Endodermal cell (in vitro differentiated cells): ENCODE results near the gene ZBED1. TPM values are rescaled to one million over a fixed set of nuclear protein-coding genes. Genes with fewer than 3 reads are reported as not detected.

Experiments
- DNase-seq: peaks from one replicate; pipeline ENCODE4 v3.0.0-alpha.2; 2017
- H3K27ac ChIP-seq: 2 replicates; pipeline ENCODE4 v1.5.1; 2013; ENCODE audit warnings: mild to moderate bottlenecking, low read depth, low read length, moderate library complexity
- H3K27me3 ChIP-seq: 2 replicates; pipeline ENCODE4 v1.6.1; 2013; ENCODE audit warnings: mild to moderate bottlenecking, low read length, moderate library complexity; ENCODE audit not compliant: insufficient read depth, control insufficient read depth, poor library complexity, severe bottlenecking
- H3K36me3 ChIP-seq: 2 replicates; pipeline ENCODE4 v1.7.0; 2013; ENCODE audit warnings: mild to moderate bottlenecking, low read length, moderate library complexity; ENCODE audit not compliant: control insufficient read depth, insufficient read depth
- H3K4me1 ChIP-seq: one replicate; pipeline ENCODE4 v1.7.0; 2013; ENCODE audit warnings: low read length; ENCODE audit not compliant: control insufficient read depth, insufficient read depth
- H3K4me3 ChIP-seq: 2 replicates; pipeline ENCODE4 v1.5.1; 2013; ENCODE audit warnings: mild to moderate bottlenecking, low read length, moderate library complexity
- H3K9ac ChIP-seq: 2 replicates; pipeline ENCODE4 v1.6.1; 2013; ENCODE audit warnings: mild to moderate bottlenecking, low read length, moderate library complexity; ENCODE audit not compliant: poor library complexity, severe bottlenecking; ENCODE audit errors: extremely low read depth
- H3K9me3 ChIP-seq: 2 replicates; pipeline ENCODE4 v1.6.1; 2013; ENCODE audit warnings: mild to moderate bottlenecking, low read length, moderate library complexity; ENCODE audit not compliant: control insufficient read depth
- H3K27ac Mint-ChIP-seq: 2 replicates; pipeline ENCODE4 v1.8.0; 2020; ENCODE audit warnings: mixed read lengths
- H3K27me3 Mint-ChIP-seq: 2 replicates; pipeline ENCODE4 v1.8.0; 2021; ENCODE audit warnings: mild to moderate bottlenecking, mixed read lengths; ENCODE audit not compliant: insufficient read depth
- H3K36me3 Mint-ChIP-seq: 2 replicates; pipeline ENCODE4 v1.8.0; 2020; ENCODE audit warnings: low read depth, mixed read lengths
- H3K4me1 Mint-ChIP-seq: 2 replicates; pipeline ENCODE4 v1.8.0; 2020; ENCODE audit warnings: mixed read lengths
- H3K4me3 Mint-ChIP-seq: 2 replicates; pipeline ENCODE4 v1.8.0; 2020; ENCODE audit warnings: mild to moderate bottlenecking, moderate library complexity, mixed read lengths
- H3K9me3 Mint-ChIP-seq: 2 replicates; pipeline ENCODE4 v1.8.0; 2020; ENCODE audit warnings: mild to moderate bottlenecking, mixed read lengths
- WGBS, 2 experiments: methylation state at CpG; one replicate each; pipeline versions ENCODE4 v1.1.5 to v1.1.7; 2013; ENCODE audit warnings: missing lambda C conversion rate in 2 of 2, mixed read lengths in 1 of 2; ENCODE audit not compliant: insufficient coverage in 1 of 2, insufficient read length in 1 of 2; 5-methylcytosine and 5-hydroxymethylcytosine counted together
- total RNA-seq, 2 donors: library from RNA; stranded (reverse); fragmentation: NEBNext Ultra II Directional in 1 of 2; extraction: Animal tissue kit (Norgen Biotek cat#: 25700) in 1 of 2; gene quantifications; 2 replicates in 1 of 2; 3 replicates in 1 of 2; pipeline ENCODE4 v1.2.1, GENCODE V29; 2021
- TF ChIP-seq, protein P1 (sequence below): fragments of 200-600 bp; sonication (generic); conservative IDR thresholded peaks from 2 replicates; pipeline ENCODE4 v1.5.0; 2021; ENCODE audit warnings: antibody characterized with exemption, mild to moderate bottlenecking

The ZBED1 gene
- total RNA-seq, 2 donors from 2014 or later, result 55.8 to 71.9 TPM

DNA sequence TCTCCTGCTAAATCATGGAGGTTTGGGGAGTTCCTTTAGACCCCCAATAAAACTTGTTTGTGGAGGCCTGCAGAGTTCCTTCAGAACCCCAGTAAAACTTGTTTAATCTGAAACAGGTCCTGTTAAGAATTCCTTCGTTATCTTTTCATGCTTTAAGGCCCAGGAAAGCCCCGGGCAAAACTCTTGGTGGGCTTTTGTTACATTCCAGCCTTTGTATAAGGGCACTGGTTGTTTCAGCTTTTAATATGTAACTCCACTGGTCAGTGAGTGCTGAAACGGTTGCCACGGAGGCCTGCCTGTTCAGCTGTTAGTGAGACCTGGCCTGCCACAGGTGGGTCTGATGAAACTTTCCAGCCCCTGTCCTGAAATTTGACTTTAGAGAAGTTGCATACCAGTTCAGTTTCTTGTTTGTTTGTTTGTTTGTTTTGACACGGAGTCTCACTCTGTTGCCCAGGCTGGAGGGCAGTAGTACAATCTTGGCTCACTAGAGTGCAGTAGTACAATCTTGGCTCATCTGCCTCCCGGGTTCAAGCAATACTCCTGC is 12.4 kb upstream of the ZBED1 start:
- no peaks in the 10 kb centered on the region for H3K27me3 Mint-ChIP-seq
- Histone ChIP-seq H3K9ac (no peak overlapping the region), H3K36me3 (no peaks in the 10 kb centered on the region), H3K27me3 (no peaks in the 10 kb centered on the region), H3K27ac (peak overlapping the region; percentile 44), H3K4me1 (no peaks in the 10 kb centered on the region), H3K4me3 (no peak overlapping the region), H3K9me3 (no peaks in the 10 kb centered on the region)
- TF ChIP-seq, protein P1, sequence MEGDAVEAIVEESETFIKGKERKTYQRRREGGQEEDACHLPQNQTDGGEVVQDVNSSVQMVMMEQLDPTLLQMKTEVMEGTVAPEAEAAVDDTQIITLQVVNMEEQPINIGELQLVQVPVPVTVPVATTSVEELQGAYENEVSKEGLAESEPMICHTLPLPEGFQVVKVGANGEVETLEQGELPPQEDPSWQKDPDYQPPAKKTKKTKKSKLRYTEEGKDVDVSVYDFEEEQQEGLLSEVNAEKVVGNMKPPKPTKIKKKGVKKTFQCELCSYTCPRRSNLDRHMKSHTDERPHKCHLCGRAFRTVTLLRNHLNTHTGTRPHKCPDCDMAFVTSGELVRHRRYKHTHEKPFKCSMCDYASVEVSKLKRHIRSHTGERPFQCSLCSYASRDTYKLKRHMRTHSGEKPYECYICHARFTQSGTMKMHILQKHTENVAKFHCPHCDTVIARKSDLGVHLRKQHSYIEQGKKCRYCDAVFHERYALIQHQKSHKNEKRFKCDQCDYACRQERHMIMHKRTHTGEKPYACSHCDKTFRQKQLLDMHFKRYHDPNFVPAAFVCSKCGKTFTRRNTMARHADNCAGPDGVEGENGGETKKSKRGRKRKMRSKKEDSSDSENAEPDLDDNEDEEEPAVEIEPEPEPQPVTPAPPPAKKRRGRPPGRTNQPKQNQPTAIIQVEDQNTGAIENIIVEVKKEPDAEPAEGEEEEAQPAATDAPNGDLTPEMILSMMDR, result no peak
- no peak for DNase-seq
- peaks cover 5% of the 10 kb centered on the region for H3K9me3 Mint-ChIP-seq
- H3K4me3 Mint-ChIP-seq, result no peak overlapping the region
- H3K36me3 Mint-ChIP-seq, result no peaks in the 10 kb centered on the region
- H3K27ac Mint-ChIP-seq, result peak overlapping the region; percentile 74
- 56 to 78% methylated on average over 6 of the region's 6 CpGs for WGBS, 2 experiments
- H3K4me1 Mint-ChIP-seq, result peaks cover 4% of the 10 kb centered on the region

DNA sequence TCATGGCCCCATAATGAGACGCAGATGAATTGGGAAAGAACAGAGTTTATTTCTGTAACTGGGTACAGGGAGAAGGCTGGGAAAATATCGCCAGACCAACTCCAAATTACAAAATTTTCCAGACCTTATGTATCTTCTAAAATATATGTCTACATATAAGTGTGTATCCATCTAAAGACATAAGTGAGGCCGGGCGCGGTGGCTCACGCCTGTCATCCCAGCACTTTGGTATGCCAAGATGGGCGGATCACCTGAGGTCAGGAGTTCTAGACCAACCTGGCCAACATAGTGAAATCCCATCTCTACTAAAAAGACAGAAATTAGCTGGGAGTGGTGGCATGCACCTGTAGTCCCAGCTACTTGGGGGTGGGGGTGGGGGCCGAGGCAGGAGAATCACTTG is 11.7 kb upstream of the ZBED1 start:
- Histone ChIP-seq H3K4me3 (no peak overlapping the region), H3K27ac (no peak overlapping the region), H3K9ac (no peak overlapping the region), H3K4me1 (no peaks in the 10 kb centered on the region), H3K36me3 (no peaks in the 10 kb centered on the region), H3K27me3 (no peaks in the 10 kb centered on the region), H3K9me3 (no peaks in the 10 kb centered on the region)
- Mint-ChIP-seq H3K4me1 (peaks cover 4% of the 10 kb centered on the region), H3K27ac (no peak overlapping the region), H3K27me3 (no peaks in the 10 kb centered on the region), H3K36me3 (no peaks in the 10 kb centered on the region), H3K4me3 (no peak overlapping the region), H3K9me3 (peaks cover 5% of the 10 kb centered on the region)
- DNase-seq, result no peak
- TF ChIP-seq, protein P1, result no peak
- 92 to 93% methylated on average over 2 to 7 of the region's 8 CpGs for WGBS, 2 experiments

DNA sequence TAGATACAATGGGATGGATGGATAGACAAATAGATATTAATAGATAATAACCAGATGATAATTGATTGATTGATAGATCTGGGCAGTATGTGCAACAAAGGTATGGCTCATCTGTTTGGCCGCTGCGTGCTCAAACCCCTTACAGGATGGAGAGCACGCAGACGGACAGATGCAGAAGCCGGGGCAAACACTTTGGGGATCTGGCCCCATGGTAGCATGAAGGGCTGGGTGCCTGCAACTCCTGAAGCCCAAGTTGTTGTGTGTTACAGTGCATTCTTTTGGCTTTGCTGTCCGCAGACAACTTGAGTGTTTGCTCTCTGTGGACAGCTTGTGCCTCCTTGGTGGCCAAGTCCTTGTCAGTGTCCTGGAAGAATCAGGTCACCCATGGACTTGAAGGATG is 10.6 kb upstream of the ZBED1 start:
- no peaks in the 10 kb centered on the region for H3K4me1 ChIP-seq
- 95 to 98% methylated on average over 5 to 6 of the region's 6 CpGs for WGBS, 2 experiments
- no peak for DNase-seq
- Mint-ChIP-seq H3K9me3 (peaks cover 5% of the 10 kb centered on the region), H3K36me3 (no peaks in the 10 kb centered on the region), H3K4me3 (no peak overlapping the region), H3K4me1 (peaks cover 4% of the 10 kb centered on the region), H3K27ac (no peak overlapping the region), H3K27me3 (no peaks in the 10 kb centered on the region)
- no peak overlapping the region for H3K27ac ChIP-seq
- H3K4me3 ChIP-seq, result no peak overlapping the region
- TF ChIP-seq, protein P1, result no peak
- H3K27me3 ChIP-seq, result no peaks in the 10 kb centered on the region
- H3K9ac ChIP-seq, result no peak overlapping the region
- no peaks in the 10 kb centered on the region for H3K9me3 ChIP-seq
- H3K36me3 ChIP-seq, result no peaks in the 10 kb centered on the region
